Measurements from ENCODE around the gene PRKCG.
"Not testable (repeated sequence)": the region's sequence is repeated elsewhere in the genome, so short reads cannot be mapped to it uniquely, and the experiment has no call there.

Gene PRKCG

DNA sequence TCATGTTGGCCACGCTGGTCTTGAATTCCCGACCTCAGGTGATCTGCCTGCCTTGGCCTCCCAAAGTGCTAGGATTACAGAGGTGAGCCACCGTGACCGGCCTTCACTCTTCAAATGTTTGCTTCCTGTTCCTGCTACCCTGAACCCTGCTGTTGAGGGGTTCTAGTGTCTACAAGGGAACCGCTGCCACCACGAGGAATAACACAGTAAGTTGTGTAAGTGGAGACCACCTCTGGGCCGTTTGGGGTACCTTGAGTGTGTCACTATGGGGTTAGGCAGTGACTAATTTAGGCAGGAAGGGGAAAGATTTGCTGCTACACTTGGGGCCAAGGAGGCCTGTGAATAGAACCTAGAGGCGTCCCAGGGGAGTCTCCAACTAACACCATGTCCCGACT is 16.5 kb upstream of the PRKCG start:
- H3K9ac ChIP-seq (ENCODE audit: low read depth in 1 of 2, low read length in 2 of 2) = peak overlapping the region; percentile 47 to 58
- peak overlapping the region; percentile 89 to 92 for H3K27ac ChIP-seq (ENCODE audit: low read depth in 2 of 2, low read length in 2 of 2)
- no peaks in the 10 kb centered on the region for H3K27me3 ChIP-seq (ENCODE audit: control insufficient read depth in 2 of 2, insufficient read depth in 2 of 2, low read length in 2 of 2)
- H3K4me1 ChIP-seq (ENCODE audit: control insufficient read depth in 2 of 2, insufficient read depth in 2 of 2, low read length in 2 of 2) = peaks cover 25 to 38% of the 10 kb centered on the region in 2 donors
- H3K4me3 ChIP-seq (ENCODE audit: low read length in 2 of 2) = peak overlapping the region in 1 of 2 donors; percentile 72
- H3K9me3 ChIP-seq (ENCODE audit: control insufficient read depth in 2 of 2, low read length in 2 of 2) = no peaks in the 10 kb centered on the region
- no peaks in the 10 kb centered on the region for H3K36me3 ChIP-seq (ENCODE audit: control insufficient read depth in 2 of 2, insufficient read depth in 2 of 2, low read length in 2 of 2)

DNA sequence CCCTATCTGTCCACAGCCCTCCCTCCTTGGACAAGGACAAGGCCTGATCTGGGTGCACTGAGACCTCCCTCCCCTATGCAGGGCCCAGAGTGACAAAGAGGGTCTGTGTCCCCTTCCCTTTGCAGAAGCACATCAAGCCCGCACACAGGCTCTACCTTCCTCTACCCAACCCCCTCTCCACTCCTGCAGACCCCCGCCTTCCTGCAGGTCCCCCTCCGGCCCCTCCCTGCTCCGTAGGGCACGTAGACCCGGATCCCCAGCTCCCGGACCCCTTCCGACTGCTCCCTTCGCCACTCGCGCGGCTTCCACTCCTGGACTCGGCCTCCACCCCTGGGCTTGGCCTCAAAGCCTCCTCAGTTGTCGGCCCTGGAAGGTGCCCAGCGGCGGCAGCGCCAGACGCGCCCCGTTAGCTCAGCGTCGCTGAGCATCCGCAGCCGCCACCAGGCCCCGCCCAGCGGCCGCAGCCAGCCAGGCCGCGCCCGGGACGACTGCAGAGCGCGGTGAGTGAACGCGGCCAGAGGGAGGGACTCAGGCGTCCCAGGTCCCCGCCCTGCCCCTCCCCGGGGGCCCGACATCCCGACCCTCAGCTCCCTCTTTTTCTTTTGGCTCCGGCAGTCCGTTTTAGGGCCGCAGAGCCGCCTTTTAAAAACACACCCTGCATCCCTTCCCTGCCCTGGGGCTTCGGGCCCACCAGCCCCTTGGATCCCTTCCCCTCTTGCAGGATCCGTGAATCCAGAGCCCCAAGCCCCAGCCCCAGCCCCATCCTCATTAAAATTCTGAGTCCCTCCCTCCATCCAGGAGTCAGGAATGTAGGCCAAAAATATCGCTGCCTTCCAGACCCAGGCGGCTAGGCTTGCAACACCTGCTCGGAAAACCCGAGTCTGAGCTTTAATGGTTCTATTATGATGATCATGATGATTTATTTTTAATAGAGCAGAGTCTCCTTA is 15.8 kb upstream of the PRKCG start:
- H3K9ac ChIP-seq (ENCODE audit: low read depth in 1 of 2, low read length in 2 of 2) = peak overlapping the region; percentile 47 to 58
- H3K27ac ChIP-seq (ENCODE audit: low read depth in 2 of 2, low read length in 2 of 2) = peak overlapping the region; percentile 89 to 92

DNA sequence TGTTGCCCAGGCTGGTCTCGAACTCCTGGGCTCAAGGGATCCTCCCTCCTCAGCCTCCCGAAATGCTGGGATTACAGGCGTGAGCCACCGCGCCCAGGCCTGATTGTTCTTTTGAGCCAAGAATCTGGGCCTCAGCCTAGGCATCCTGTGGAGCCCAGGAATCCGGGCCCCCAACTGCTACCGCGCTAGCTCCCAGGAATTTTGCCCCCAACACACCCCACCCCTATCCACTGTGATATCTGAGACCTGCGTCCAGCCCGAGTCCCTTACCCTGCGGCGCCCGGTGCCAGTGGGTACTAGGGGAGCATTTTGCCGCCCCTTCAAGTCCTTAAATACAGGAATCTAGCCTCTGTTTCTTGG is 15.2 kb upstream of the PRKCG start:
- Histone ChIP-seq H3K9me3 (ENCODE audit: control insufficient read depth in 2 of 2, low read length in 2 of 2) (no peaks in the 10 kb centered on the region), H3K4me3 (ENCODE audit: low read length in 2 of 2) (peak overlapping the region; percentile 64 to 72), H3K27me3 (ENCODE audit: control insufficient read depth in 2 of 2, insufficient read depth in 2 of 2, low read length in 2 of 2) (no peaks in the 10 kb centered on the region), H3K27ac (ENCODE audit: low read depth in 2 of 2, low read length in 2 of 2) (peak overlapping the region; percentile 89 to 92), H3K9ac (ENCODE audit: low read depth in 1 of 2, low read length in 2 of 2) (peak overlapping the region; percentile 58 to 68), H3K36me3 (ENCODE audit: control insufficient read depth in 2 of 2, insufficient read depth in 2 of 2, low read length in 2 of 2) (no peaks in the 10 kb centered on the region), H3K4me1 (ENCODE audit: control insufficient read depth in 2 of 2, insufficient read depth in 2 of 2, low read length in 2 of 2) (peaks cover 27 to 43% of the 10 kb centered on the region in 2 donors)

More for the DNA sequence above, 15.8 kb upstream of the PRKCG start:
- Histone ChIP-seq H3K36me3 (ENCODE audit: control insufficient read depth in 2 of 2, insufficient read depth in 2 of 2, low read length in 2 of 2) (no peaks in the 10 kb centered on the region), H3K4me1 (ENCODE audit: control insufficient read depth in 2 of 2, insufficient read depth in 2 of 2, low read length in 2 of 2) (peaks cover 25 to 42% of the 10 kb centered on the region in 2 donors), H3K4me3 (ENCODE audit: low read length in 2 of 2) (peak overlapping the region; percentile 53 to 72), H3K27me3 (ENCODE audit: control insufficient read depth in 2 of 2, insufficient read depth in 2 of 2, low read length in 2 of 2) (no peaks in the 10 kb centered on the region), H3K9me3 (ENCODE audit: control insufficient read depth in 2 of 2, low read length in 2 of 2) (no peaks in the 10 kb centered on the region)

DNA sequence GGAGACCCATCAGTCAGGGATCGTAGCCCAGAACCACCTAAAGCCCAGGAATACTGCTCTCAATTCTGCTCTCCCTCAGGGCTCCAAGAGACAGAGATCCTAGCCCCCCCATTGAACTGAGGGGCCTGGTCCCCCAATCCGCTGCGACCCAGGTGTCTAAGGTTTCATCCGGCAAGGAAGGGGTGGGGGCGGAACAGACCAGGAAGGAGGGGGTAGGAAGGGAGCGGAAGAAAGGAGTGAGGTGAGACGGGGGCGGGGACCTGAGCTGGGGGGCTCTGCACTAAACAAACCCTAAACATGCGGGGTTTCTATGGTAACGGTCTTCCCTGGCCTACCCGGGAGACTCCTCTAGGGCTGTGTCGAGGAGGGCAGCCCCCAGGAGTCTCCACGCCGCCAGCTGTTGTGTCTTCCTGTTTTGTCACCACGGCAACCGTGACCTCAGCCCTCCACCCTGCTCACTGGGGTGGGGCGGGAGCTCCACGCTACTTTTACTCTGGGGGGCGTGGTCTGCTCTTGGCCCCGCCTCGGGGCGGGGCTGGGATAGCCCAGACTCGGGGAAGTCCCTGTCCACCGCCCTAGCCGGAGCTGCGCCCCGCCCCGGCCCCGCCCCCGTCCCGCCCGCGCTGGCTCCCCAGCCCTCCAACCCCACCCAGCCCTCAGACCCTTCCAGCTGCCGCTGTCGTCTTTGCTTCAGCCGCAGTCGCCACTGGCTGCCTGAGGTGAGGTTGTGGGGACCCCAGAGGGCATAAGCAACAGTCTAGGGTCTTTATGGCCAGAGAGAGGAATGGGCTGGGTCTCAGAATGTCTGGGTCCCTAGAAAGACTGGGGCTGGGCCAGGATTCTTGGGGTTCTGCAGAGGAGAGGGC is 14.5 kb upstream of the PRKCG start, which contains the start of gene MYADM:
MYADM (plus strand) TSS at position 659 of the 866 bp plus-strand sequence. CDS start 5,647 bp downstream, outside the sequence.
- peak within 1 kb of the TSS; percentile 86 to 96 for H3K9ac ChIP-seq (ENCODE audit: low read depth in 1 of 2, low read length in 2 of 2)
- peak within 1 kb of the TSS; percentile 85 to 93 for H3K4me3 ChIP-seq (ENCODE audit: low read length in 2 of 2)
- H3K9me3 ChIP-seq (ENCODE audit: control insufficient read depth in 2 of 2, low read length in 2 of 2) = no peaks in the 10 kb centered on the region
- H3K36me3 ChIP-seq (ENCODE audit: control insufficient read depth in 2 of 2, insufficient read depth in 2 of 2, low read length in 2 of 2) = no peaks in the 10 kb centered on the region
- H3K27ac ChIP-seq (ENCODE audit: low read depth in 2 of 2, low read length in 2 of 2) = peak within 1 kb of the TSS; percentile 95 to 96
- H3K27me3 ChIP-seq (ENCODE audit: control insufficient read depth in 2 of 2, insufficient read depth in 2 of 2, low read length in 2 of 2) = no peaks in the 10 kb centered on the region
- H3K4me1 ChIP-seq (ENCODE audit: control insufficient read depth in 2 of 2, insufficient read depth in 2 of 2, low read length in 2 of 2) = peaks cover 27 to 43% of the 10 kb centered on the region in 2 donors

DNA sequence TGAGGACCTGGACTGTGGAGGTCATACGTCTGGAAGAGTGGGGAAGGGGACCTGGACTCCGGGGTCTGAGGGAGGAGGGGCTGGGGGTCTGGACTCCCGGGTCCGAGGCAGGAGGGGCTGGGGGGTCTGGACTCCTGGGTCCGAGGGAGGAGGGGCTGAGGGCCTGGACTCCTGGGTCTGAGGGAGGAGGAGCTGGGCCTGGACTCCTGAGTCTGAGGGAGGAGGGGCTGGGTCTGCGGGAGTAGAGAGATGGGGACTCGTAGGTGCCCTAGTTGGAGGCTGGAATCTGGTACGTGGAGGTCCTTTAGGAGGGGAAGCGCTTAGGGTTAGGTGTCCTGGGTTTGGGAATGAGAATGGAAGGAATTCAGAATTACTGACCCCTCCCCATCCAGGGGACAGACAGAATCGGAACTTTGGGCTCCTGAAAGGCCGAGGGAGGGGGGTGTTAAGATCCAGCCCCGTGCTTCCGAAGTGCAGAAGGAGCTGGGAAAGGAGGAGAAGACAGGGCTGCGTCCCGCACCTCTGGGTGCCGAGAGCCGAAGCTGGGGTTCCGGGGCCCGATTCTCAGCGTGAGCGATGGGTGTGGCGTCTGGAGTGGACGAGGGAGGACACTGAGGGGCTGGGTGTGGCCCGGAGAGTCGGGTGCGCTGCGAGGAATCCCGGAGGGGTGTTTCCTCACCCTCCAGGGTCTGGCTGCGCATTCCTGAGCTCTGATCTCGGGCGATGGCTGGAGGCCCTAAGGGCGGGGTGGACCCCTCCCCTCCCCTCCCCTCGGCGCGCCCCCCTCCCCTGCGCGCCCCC is 13.7 kb upstream of the PRKCG start:
- peak overlapping the region; percentile 95 to 96 for H3K27ac ChIP-seq (ENCODE audit: low read depth in 2 of 2, low read length in 2 of 2)
- no peaks in the 10 kb centered on the region for H3K27me3 ChIP-seq (ENCODE audit: control insufficient read depth in 2 of 2, insufficient read depth in 2 of 2, low read length in 2 of 2)
- peak overlapping the region; percentile 85 to 93 for H3K4me3 ChIP-seq (ENCODE audit: low read length in 2 of 2)
- peaks cover under 1 to 3% of the 10 kb centered on the region in 2 donors for H3K36me3 ChIP-seq (ENCODE audit: control insufficient read depth in 2 of 2, insufficient read depth in 2 of 2, low read length in 2 of 2)
- H3K9ac ChIP-seq (ENCODE audit: low read depth in 1 of 2, low read length in 2 of 2) = peak overlapping the region; percentile 86 to 96
- no peaks in the 10 kb centered on the region for H3K9me3 ChIP-seq (ENCODE audit: control insufficient read depth in 2 of 2, low read length in 2 of 2)
- peaks cover 27 to 43% of the 10 kb centered on the region in 2 donors for H3K4me1 ChIP-seq (ENCODE audit: control insufficient read depth in 2 of 2, insufficient read depth in 2 of 2, low read length in 2 of 2)

DNA sequence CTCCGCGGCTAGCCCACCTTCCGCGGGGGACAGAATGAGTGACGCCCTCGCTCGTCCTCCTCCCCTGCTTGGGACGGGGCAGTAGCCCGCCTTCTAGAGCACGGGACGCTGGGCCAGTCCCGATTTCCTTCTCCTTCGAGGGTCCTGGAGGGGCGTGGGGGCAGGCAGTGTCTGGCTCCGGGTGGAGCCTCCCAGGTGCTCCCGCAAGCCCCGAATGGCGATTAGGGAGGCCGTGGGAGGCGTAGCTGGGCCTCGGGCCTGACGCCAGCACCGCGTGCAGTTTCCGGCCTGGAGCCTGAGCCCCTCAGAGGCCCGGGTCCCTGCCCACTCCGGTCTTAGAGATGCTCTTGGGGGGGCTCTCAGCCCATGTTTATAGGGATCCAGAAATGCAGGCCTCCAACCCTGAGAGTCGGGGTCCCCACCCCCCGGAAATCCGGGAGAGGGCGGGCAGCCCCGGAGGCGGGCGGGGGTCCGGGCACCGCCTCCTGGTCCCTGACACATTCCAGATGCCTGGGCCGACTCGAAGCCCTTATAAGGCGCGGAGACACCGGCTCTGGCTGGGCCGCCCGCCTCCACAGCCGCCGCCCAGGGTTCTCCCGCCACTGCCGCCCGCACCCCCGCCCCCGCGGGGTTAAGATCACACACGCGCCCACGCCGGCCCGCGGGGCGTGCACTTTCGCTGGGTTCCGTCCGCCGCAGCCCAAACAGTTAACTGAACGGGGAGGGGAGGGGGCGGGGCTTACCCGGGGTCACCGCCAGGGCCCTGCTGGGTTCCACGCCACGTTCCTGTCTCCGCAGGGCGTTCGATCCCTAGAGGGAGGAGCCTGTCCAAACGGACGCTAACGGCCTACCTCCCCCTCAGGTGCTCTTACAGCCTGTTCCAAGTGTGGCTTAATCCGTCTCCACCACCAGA is 12.8 kb upstream of the PRKCG start:
- Histone ChIP-seq H3K9ac (ENCODE audit: low read depth in 1 of 2, low read length in 2 of 2) (peak overlapping the region; percentile 83 to 86), H3K9me3 (ENCODE audit: control insufficient read depth in 2 of 2, low read length in 2 of 2) (no peaks in the 10 kb centered on the region), H3K4me1 (ENCODE audit: control insufficient read depth in 2 of 2, insufficient read depth in 2 of 2, low read length in 2 of 2) (peaks cover 26 to 40% of the 10 kb centered on the region in 2 donors), H3K27me3 (ENCODE audit: control insufficient read depth in 2 of 2, insufficient read depth in 2 of 2, low read length in 2 of 2) (no peaks in the 10 kb centered on the region), H3K4me3 (ENCODE audit: low read length in 2 of 2) (peak overlapping the region; percentile 85 to 93), H3K36me3 (ENCODE audit: control insufficient read depth in 2 of 2, insufficient read depth in 2 of 2, low read length in 2 of 2) (peaks cover 10 to 11% of the 10 kb centered on the region in 2 donors), H3K27ac (ENCODE audit: low read depth in 2 of 2, low read length in 2 of 2) (peak overlapping the region; percentile 95 to 96)

DNA sequence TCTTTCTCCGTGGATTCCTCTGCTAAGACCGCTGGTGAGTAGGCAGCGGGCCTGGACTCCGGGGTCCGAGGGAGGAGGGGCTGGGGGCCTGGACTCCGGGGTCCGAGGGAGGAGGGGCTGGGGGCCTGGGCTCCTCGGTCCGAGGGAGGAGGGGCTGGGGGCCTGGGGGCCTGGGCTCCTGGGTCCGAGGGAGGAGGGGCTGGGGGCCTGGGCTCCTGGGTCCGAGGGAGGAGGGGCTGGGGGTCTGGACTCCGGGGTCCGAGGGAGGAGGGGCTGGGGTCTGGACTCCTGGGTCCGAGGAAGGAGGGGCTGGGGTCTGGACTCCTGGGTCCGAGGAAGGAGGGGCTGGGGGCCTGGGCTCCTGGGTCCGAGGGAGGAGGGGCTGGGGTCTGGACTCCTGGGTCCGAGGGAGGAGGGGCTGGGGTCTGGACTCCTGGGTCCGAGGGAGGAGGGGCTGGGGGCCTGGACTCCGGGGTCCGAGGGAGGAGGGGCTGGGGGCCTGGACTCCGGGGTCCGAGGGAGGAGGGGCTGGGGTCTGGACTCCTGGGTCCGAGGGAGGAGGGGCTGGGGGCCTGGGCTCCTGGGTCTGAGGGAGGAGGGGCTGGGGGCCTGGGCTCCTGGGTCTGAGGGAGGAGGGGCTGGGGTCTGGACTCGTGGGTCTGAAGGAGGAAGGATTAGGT is 12.1 kb upstream of the PRKCG start:
- not testable (repeated sequence) for H3K9me3 ChIP-seq (ENCODE audit: control insufficient read depth in 2 of 2, low read length in 2 of 2); H3K27me3 ChIP-seq (ENCODE audit: control insufficient read depth in 2 of 2, insufficient read depth in 2 of 2, low read length in 2 of 2)
- peak overlapping the region; percentile 95 to 96 for H3K27ac ChIP-seq (ENCODE audit: low read depth in 2 of 2, low read length in 2 of 2)
- peaks cover 16 to 17% of the 10 kb centered on the region in 2 donors for H3K36me3 ChIP-seq (ENCODE audit: control insufficient read depth in 2 of 2, insufficient read depth in 2 of 2, low read length in 2 of 2)
- peak overlapping the region; percentile 68 to 86 for H3K9ac ChIP-seq (ENCODE audit: low read depth in 1 of 2, low read length in 2 of 2)
- H3K4me3 ChIP-seq (ENCODE audit: low read length in 2 of 2) = peak overlapping the region; percentile 85 to 93
- H3K4me1 ChIP-seq (ENCODE audit: control insufficient read depth in 2 of 2, insufficient read depth in 2 of 2, low read length in 2 of 2) = peaks cover 21 to 34% of the 10 kb centered on the region in 2 donors

DNA sequence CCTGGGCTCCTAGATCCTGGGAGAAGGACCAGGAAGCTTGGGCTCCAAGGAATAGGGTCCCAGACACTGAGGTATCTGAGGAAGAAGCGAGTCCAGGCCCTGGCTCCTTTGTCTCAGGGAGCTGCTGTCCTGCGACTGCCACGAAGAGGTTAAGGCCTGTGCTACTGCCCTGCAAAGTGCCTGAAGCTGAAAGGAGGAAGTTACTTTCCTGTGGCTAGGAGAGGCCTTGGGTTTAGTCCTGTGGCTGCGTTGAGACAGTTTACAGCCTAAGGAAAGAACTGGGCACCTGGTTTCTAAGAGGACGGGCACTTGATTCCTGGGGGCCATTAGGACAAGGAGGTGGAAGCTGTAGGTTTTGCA is 11.5 kb upstream of the PRKCG start:
- peaks cover 22 to 33% of the 10 kb centered on the region in 2 donors for H3K4me1 ChIP-seq (ENCODE audit: control insufficient read depth in 2 of 2, insufficient read depth in 2 of 2, low read length in 2 of 2)
- peak overlapping the region; percentile 56 to 69 for H3K4me3 ChIP-seq (ENCODE audit: low read length in 2 of 2)
- no peaks in the 10 kb centered on the region for H3K27me3 ChIP-seq (ENCODE audit: control insufficient read depth in 2 of 2, insufficient read depth in 2 of 2, low read length in 2 of 2)
- no peaks in the 10 kb centered on the region for H3K9me3 ChIP-seq (ENCODE audit: control insufficient read depth in 2 of 2, low read length in 2 of 2)
- H3K27ac ChIP-seq (ENCODE audit: low read depth in 2 of 2, low read length in 2 of 2) = peak overlapping the region; percentile 95 to 96
- H3K9ac ChIP-seq (ENCODE audit: low read depth in 1 of 2, low read length in 2 of 2) = peak overlapping the region; percentile 52 to 67
- peaks cover 17% of the 10 kb centered on the region in 2 donors for H3K36me3 ChIP-seq (ENCODE audit: control insufficient read depth in 2 of 2, insufficient read depth in 2 of 2, low read length in 2 of 2)
